B cell (primary cell): ENCODE results near the gene INO80C.

Experiments
- CTCF ChIP-seq: fragments of 200-600 bp; IDR thresholded peaks from one replicate; pipeline ENCODE4 v1.8.0; 2022; ENCODE audit warnings: antibody characterized with exemption, mild to moderate bottlenecking
- EZH2 ChIP-seq: IDR thresholded peaks from 2 replicates; pipeline ENCODE4 v1.6.1; 2012; ENCODE audit warnings: borderline replicate concordance, low read depth, mild to moderate bottlenecking, moderate library complexity, low read length; ENCODE audit not compliant: insufficient read depth, poor library complexity, severe bottlenecking

GRCh38 chr18:35468711-35469110, 29.0 kb downstream of the INO80C start:
- TF ChIP-seq CTCF (no peak), EZH2 (no peak)
